Heart right ventricle (tissue), 16 donors: ENCODE results near the gene FBXL19. TPM values are rescaled to one million over a fixed set of nuclear protein-coding genes. Genes with fewer than 3 reads are reported as not detected.

Source experiments
- ATAC-seq, 8 donors: fragments of 200-7000 bp; cut with Tn5 transposase; one replicate each; pipeline ENCODE4 v1.9.1; 2020; ENCODE audit warnings: mild to moderate bottlenecking in 8 of 8, moderate library complexity in 8 of 8, moderate number of reproducible peaks in 1 of 8
- DNase-seq, 2 donors: peaks; one replicate each; pipeline ENCODE4 v3.0.0-alpha.2; 2020
- H3K27ac ChIP-seq, 10 donors: fragments of 200-600 bp; sonication (generic) in 2 of 10; one replicate each; pipeline versions ENCODE4 v1.5.0 to v1.8.0; 2020 to 2022; ENCODE audit warnings: mild to moderate bottlenecking in 3 of 10
- H3K27me3 ChIP-seq, 7 donors: fragments of 200-600 bp; one replicate each; pipeline ENCODE4 v1.8.0; 2021 to 2022; ENCODE audit warnings: mild to moderate bottlenecking in 2 of 7
- H3K36me3 ChIP-seq, 9 donors: fragments of 200-600 bp; sonication (generic) in 1 of 9; one replicate each; pipeline versions ENCODE4 v1.5.0 to v1.8.0; 2020 to 2022; ENCODE audit warnings: mild to moderate bottlenecking in 2 of 9
- H3K4me1 ChIP-seq, 9 donors: fragments of 200-600 bp; sonication (generic) in 1 of 9; one replicate each; pipeline versions ENCODE4 v1.5.0 to v1.8.0; 2020 to 2022; ENCODE audit warnings: mild to moderate bottlenecking in 4 of 9
- H3K4me3 ChIP-seq, 10 donors: fragments of 200-600 bp; sonication (generic) in 2 of 10; one replicate each; pipeline versions ENCODE4 v1.5.0 to v1.8.0; 2020 to 2022; ENCODE audit warnings: mild to moderate bottlenecking in 7 of 10, moderate library complexity in 2 of 10
- H3K9me3 ChIP-seq, 11 donors: fragments of 200-600 bp in 10 of 11; sonication (generic) in 2 of 11; one replicate each; pipeline versions ENCODE4 v1.5.0 to v1.8.0; 2013 to 2022; ENCODE audit warnings: mild to moderate bottlenecking in 2 of 11, control low read depth in 1 of 11, moderate library complexity in 1 of 11
- WGBS, 2 donors: extraction: QIAGEN DNeasy Blood & Tissue Kit; methylation state at CpG; one replicate each; pipeline ENCODE4 v1.1.7; 2013; ENCODE audit warnings: inconsistent platforms in 1 of 2; 5-methylcytosine and 5-hydroxymethylcytosine counted together
- intact Hi-C, 10 donors: fragments of 100-400 bp; cut with DNase I; formaldehyde crosslinking; loops; one replicate each; pipeline versions ENCODE4 v1.11.1 to v1.14.2; 2022
- polyA plus RNA-seq, 2 donors: library from polyadenylated mRNA; stranded (reverse); fragments of 200-250 nt; gene quantifications; one replicate each; pipeline ENCODE4 v1.2.3, GENCODE V29; 2013
- total RNA-seq, 10 donors: library from RNA; stranded (reverse); fragmentation: NEBNext Ultra II Directional in 3 of 10; extraction: Animal tissue kit (Norgen Biotek cat#: 25700) in 3 of 10; gene quantifications; one replicate each; pipeline versions ENCODE4 v1.2.1 to v1.2.4, GENCODE V29; 2021 to 2023
- TF ChIP-seq, protein P1 (sequence below), 9 donors: fragments of 200-600 bp; sonication (generic) in 2 of 9; IDR thresholded peaks; one replicate each; pipeline versions ENCODE4 v1.5.0 to v1.8.0; 2021 to 2022; ENCODE audit warnings: antibody characterized with exemption in 9 of 9, mild to moderate bottlenecking in 5 of 9, moderate library complexity in 1 of 9
- donor health status: Arrhythmogenic right ventricular cardiomyopathy.
- donor health status: ischemic (EF 13 %, LVEDD 7.1; RV severe dilation, severe dysfunction).
- donor health status: healthy with polysubstance abuse.
- donor health status: DM: no; HTN: yes; CAD: no.
- donor health status: DM: no; HTN: no; CAD: no.
- donor health status: ischemic (EF 25% LVEDD 6.9; RV normal size, moderate dysfunction).
- donor health status: ischemic (EF 25% LVEDD 5.7; RV mildly dilated, moderate dysfunction).
- donor health status: healthy.
- donor health status: DM: yes; HTN: yes; CAD: no.
- donor health status: Ischemic cardiomyopathy.
- donor health status: ischemic (EF 35%, LVEDD 5.7; RV mildly dilated, moderate dysfunction).
- donor health status: nonischemic (EF 11% LVEDD 7.7; RV severe dilation, severe dysfunction).
- donor health status: DM: yes; HTN: yes; CAD: no.
- donor health status: PGD.
- donor health status: ischemic (EF 29% LVEDD 5.4; RV normal size, mild dysfunction).
- donor health status: nonischemic (EF 23%, LVEDD 6.1; RV moderate dilation, normal function).

The FBXL19 gene
- total and polyA plus RNA-seq, 12 donors: 4.1 to 14.1 (median 5.8) TPM

DNA sequence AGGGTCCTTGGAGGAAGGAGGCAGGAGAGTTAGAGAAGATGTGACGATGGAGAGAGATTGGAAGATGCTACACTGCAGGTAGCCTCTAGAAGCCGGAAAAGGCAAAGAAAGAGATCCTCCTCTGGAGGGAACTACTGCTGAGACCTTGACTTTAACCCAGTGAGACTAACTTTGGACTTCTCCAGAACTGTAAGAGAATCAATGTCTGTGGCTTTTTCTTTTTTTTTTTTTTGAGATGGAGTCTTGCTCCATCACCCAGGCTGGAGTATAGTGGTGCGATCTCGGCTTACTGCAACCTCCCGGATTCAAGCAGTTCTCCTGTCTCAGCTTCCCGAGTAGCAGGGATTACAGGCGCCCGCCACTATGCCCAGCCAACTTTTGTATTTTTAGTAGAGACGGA lies 38.2 kb upstream of the FBXL19 start:
- peaks cover 0 to 86% (median 26%) of the 10 kb centered on the region in 9 donors for H3K36me3 ChIP-seq
- H3K4me1 ChIP-seq: peaks cover 0 to 25% (median 7%) of the 10 kb centered on the region in 9 donors
- H3K27ac ChIP-seq: no peak overlapping the region
- no peaks in the 10 kb centered on the region for H3K9me3 ChIP-seq
- TF ChIP-seq, protein P1, sequence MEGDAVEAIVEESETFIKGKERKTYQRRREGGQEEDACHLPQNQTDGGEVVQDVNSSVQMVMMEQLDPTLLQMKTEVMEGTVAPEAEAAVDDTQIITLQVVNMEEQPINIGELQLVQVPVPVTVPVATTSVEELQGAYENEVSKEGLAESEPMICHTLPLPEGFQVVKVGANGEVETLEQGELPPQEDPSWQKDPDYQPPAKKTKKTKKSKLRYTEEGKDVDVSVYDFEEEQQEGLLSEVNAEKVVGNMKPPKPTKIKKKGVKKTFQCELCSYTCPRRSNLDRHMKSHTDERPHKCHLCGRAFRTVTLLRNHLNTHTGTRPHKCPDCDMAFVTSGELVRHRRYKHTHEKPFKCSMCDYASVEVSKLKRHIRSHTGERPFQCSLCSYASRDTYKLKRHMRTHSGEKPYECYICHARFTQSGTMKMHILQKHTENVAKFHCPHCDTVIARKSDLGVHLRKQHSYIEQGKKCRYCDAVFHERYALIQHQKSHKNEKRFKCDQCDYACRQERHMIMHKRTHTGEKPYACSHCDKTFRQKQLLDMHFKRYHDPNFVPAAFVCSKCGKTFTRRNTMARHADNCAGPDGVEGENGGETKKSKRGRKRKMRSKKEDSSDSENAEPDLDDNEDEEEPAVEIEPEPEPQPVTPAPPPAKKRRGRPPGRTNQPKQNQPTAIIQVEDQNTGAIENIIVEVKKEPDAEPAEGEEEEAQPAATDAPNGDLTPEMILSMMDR (IDR thresholded peaks at IDR 0.05): no peak
- DNase-seq (no peak), ATAC-seq (no peak)
- no peaks in the 10 kb centered on the region for H3K27me3 ChIP-seq
- 91% methylated on average over 9 of the region's 9 CpGs for WGBS, 2 donors
- H3K4me3 ChIP-seq: no peak overlapping the region
- intact Hi-C loops: no loop called here

DNA sequence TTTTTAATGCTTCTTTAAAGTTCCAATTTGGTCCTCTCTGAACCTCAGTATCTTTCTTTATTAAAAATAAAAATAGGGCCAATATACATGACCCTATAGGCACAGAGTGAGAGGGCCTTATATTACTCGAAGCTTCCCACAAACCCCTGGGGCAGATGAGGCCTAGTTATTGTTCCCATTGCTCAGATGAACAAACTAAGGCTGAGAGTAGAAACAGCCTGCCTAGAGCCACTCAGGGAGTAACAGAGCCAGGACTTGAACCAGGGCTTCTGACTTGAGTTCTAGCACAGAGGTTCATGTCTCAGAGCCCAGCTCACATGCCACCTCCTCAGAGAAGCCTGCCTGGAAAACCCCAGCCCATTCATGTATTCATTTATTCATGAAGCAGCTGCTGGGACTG lies 37.2 kb upstream of the FBXL19 start:
- Histone ChIP-seq H3K27me3 (no peaks in the 10 kb centered on the region), H3K4me3 (no peak overlapping the region), H3K9me3 (no peaks in the 10 kb centered on the region), H3K36me3 (peaks cover 0 to 88% (median 27%) of the 10 kb centered on the region in 9 donors), H3K27ac (no peak overlapping the region), H3K4me1 (peaks cover 0 to 21% (median 7%) of the 10 kb centered on the region in 9 donors)
- DNase-seq (no peak), ATAC-seq (no peak)
- intact Hi-C loops: no loop called here
- WGBS, 2 donors: 89 to 96% methylated on average over 1 of the region's 1 CpG
- TF ChIP-seq, protein P1 (IDR thresholded peaks at IDR 0.05): no peak

DNA sequence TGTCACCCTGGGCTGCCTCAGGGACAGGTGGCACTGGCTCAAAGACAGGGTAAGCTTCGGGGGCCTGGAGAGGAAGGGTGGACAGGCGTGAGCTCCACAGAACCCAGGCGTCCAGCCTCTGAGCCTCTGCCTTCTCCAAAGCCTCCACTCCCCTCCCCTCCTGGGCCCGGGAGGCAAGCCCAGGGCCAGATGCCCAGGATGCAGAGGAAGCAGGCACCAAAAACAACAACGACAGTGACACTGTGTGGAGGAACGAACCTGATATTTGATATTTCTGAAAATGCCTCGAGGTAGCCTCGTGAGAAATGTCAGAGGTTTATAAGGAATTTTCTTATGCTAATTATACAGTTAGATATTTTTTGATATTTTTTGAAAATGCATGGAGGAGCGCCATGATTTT lies 35.4 kb upstream of the FBXL19 start:
- ATAC-seq: no peak
- Histone ChIP-seq H3K4me3 (no peak overlapping the region), H3K9me3 (no peaks in the 10 kb centered on the region), H3K27ac (no peak overlapping the region), H3K36me3 (peaks cover 0 to 91% (median 35%) of the 10 kb centered on the region in 9 donors), H3K27me3 (no peaks in the 10 kb centered on the region), H3K4me1 (peaks cover 5 to 11% (median 7%) of the 10 kb centered on the region in 9 donors)
- DNase-seq: no peak
- TF ChIP-seq, protein P1 (IDR thresholded peaks at IDR 0.05): no peak
- intact Hi-C loops: no loop called here
- 83 to 92% methylated on average over 9 of the region's 9 CpGs for WGBS, 2 donors

DNA sequence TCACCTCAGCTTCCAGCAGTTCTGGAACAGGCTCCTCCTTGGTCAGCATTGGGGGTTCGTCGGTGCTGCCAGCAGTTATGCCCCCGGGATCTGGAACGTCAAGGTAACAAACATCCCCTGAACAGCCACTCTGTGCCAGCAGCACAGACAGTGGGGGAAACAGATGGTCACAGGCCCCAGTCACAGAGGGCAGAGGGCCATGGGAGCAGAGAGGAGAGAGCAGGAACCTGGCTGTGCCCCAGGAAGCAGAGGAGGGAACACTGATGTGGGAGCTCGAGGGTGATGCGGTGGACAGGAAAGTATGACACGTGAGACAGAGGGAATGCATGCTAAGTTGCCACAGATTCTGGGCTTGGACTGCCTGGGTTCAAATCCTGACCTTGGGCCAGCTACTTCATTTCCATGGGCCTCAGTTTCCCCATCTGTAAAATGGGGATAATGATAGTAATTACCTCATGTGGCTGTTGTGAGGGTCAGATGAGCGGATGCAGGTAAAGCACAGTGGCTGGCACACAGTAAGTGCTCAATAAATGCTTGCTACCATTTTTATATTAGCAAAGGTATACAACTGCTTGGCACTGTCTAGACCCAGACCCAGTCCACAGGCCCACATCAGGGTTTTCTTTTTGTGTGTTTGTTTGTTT lies 34.4 kb upstream of the FBXL19 start:
- no peak overlapping the region for H3K4me3 ChIP-seq
- H3K27me3 ChIP-seq: no peaks in the 10 kb centered on the region
- peaks cover 0 to 88% (median 35%) of the 10 kb centered on the region in 9 donors for H3K36me3 ChIP-seq
- no peak overlapping the region for H3K27ac ChIP-seq
- DNase-seq (no peak), ATAC-seq (no peak)
- H3K9me3 ChIP-seq: no peaks in the 10 kb centered on the region
- intact Hi-C loops: no loop called here
- 79 to 81% methylated on average over 8 of the region's 8 CpGs for WGBS, 2 donors
- H3K4me1 ChIP-seq: peaks cover 9 to 15% (median 12%) of the 10 kb centered on the region in 9 donors
- TF ChIP-seq, protein P1 (IDR thresholded peaks at IDR 0.05): no peak
